Fibroblast of pulmonary artery (primary cell): ENCODE results near the gene TTLL10.
"Not testable (repeated sequence)": the region's sequence is repeated elsewhere in the genome, so short reads cannot be mapped to it uniquely, and the experiment has no call there.

Experiments used
- DNase-seq: peaks from one replicate; pipeline ENCODE4 v3.0.0-alpha.2; 2010; ENCODE audit warnings: low read depth
- H3K4me3 ChIP-seq: replicated peaks from 2 replicates; pipeline ENCODE4 v1.5.1; 2011; ENCODE audit warnings: low read depth, mild to moderate bottlenecking, control low read depth, low read length, moderate library complexity
- CTCF ChIP-seq: IDR thresholded peaks from 2 replicates; pipeline ENCODE4 v1.5.1; 2011; ENCODE audit warnings: mild to moderate bottlenecking, control low read depth, low read length, inconsistent platforms; ENCODE audit errors: missing control alignments

Gene TTLL10

GRCh38 chr1:1146026-1146425, 27.7 kb upstream of the TTLL10 start:
- H3K4me3 ChIP-seq: no peak overlapping the region
- no peak for TF ChIP-seq CTCF
- no peak for DNase-seq

- H3K4me3 ChIP-seq: no peak overlapping the region
- no peak for TF ChIP-seq CTCF
- no peak for DNase-seq
Observed at GRCh38 chr1:1146596-1146995, 27.1 kb upstream of the TTLL10 start.

DNA sequence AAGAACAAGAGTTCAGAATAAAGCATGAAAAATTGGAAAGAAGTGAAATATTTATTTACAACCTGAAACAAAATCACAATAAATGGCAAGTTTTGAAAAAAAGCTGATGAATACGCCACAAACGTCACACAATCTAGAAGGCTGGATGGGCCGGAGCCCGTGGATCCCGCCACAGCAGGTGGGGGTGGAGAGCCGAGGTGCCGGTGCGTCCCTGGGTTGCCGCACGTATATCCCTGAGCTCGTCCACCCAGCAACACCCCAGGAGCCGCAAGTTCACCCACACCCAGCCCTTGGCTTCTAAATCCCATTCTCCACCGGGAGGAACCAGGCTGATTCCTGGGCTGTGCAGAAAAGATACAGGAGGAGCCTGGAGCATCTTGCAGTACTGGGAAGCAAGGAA, 25.6 kb upstream of the TTLL10 start:
- TF ChIP-seq CTCF: no peak
- no peak overlapping the region for H3K4me3 ChIP-seq

DNA sequence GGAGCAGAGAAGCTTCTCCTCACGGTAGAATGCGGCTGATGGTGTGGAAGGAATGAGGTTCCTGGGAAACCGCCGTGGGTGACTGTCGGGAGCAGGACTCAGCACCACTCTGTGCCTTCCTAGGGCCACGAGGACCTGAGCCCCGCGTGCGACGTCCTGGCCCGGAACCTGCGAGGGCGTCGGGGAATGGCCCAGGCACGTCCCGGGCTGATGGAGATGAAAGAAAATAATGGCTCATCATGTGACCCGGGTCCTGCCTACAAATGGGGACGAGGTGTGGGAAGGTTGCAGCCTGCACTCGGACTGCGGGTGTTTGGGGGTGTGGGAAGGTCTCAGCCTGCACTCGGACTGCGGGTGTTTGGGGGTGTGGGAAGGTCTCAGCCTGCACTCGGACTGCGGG, 25.1 kb upstream of the TTLL10 start:
- no peak for DNase-seq
- no peak overlapping the region for H3K4me3 ChIP-seq
- no peak for TF ChIP-seq CTCF

More for the DNA sequence above, 25.6 kb upstream of the TTLL10 start:
- no peak for DNase-seq

DNA sequence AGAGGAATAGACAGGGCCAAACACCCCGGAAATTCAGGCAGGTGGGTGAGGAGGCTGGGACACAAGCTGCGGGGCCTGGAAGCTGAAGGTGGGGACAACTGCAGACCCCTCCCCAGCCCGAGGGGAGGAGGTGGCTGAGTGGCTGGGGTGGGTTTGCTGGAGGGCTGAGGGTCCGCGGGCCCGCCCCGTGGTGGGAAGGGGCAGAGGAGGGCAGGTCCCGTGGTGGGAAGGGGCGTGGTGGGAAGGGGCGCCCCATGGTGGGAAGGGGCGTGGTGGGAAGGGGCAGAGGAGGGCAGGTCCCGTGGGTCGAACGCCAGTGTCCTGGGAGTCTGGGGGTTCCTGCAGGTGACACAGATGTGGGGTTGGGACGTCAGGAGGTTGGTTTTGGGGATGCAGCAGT, 24.3 kb upstream of the TTLL10 start:
- no peak for TF ChIP-seq CTCF
- no peak for DNase-seq
- H3K4me3 ChIP-seq: no peak overlapping the region

- DNase-seq: no peak
- no peak for TF ChIP-seq CTCF
- H3K4me3 ChIP-seq: no peak overlapping the region
Observed at GRCh38 chr1:1150100-1150499, 23.6 kb upstream of the TTLL10 start.

GRCh38 chr1:1151306-1151705, 22.4 kb upstream of the TTLL10 start:
- no peak for TF ChIP-seq CTCF
- no peak overlapping the region for H3K4me3 ChIP-seq
- no peak for DNase-seq

GRCh38 chr1:1152431-1152830, 21.2 kb upstream of the TTLL10 start:
- DNase-seq, H3K4me3 ChIP-seq: not testable (repeated sequence)

- H3K4me3 ChIP-seq, DNase-seq: not testable (repeated sequence)
Observed at GRCh38 chr1:1153215-1153614, 20.5 kb upstream of the TTLL10 start.
